ENCODE data around the gene TSC22D2.

TSC22D2 gene

GRCh38 chr3:150412561-150413231 is 4.6 kb downstream of the TSC22D2 start:
- DNase-seq = no peak

DNA sequence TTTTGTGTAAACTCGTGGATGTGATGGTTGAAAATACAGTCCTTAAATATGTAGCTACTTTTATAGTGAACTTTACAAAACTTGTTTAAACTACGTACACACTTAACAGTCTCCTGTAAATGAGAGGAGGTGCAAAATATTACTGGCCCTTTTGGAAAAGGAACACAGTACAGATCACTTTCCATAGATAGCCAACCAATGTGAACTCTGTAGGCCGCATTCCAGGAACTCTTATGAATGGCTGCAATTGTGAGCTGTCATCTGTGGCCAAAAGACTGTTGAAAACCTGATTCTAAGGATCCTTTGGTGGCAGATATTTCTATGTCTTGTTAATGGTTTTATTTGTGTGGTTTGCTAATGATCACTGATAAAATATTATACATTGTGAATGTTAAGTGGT is 6.2 kb downstream of the TSC22D2 start:
- DNase-seq = no peak

GRCh38 chr3:150414959-150415358 is 6.9 kb downstream of the TSC22D2 start:
- DNase-seq = no peak

DNA sequence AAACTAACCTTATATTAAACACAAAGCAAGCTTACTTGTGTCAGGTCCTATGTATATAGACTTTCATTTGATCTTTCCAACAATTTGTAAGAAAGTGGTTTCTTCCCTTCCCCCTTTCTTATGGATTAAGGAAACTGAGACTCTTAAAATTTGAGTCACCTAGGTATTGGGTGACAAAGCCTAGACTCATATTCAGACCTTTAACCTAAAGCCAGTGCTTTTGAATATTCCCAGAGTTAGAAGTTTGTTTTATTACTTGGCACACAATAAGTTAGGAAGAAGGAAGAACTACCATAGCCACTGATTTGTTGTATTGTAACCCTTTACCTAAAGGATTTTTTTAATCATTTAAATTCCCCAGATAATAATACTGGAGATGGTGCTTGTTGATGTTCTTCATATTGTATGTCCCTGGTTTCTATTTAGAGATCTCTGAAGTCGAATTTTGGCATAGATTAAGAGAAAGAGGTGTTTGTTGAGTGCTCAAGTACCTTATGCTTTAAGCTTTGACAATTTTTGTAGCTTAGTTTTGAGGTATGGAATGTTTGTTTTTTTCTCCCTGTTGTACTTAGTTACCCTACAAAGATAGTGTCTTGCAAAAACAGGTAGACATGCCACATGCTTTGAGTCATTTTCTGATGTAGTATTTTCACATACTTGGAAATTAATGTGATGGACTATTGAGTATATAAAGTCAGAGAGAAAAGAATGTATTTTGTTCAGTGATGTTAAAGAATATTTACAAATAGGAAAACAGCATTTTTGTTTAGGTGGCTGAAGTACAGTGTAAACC is 11.2 kb downstream of the TSC22D2 start:
- no peak for DNase-seq

- DNase-seq = no peak
Measured at GRCh38 chr3:150419959-150420358, 11.9 kb downstream of the TSC22D2 start.

- DNase-seq = no peak
Measured at GRCh38 chr3:150421256-150421655, 13.2 kb downstream of the TSC22D2 start.

DNA sequence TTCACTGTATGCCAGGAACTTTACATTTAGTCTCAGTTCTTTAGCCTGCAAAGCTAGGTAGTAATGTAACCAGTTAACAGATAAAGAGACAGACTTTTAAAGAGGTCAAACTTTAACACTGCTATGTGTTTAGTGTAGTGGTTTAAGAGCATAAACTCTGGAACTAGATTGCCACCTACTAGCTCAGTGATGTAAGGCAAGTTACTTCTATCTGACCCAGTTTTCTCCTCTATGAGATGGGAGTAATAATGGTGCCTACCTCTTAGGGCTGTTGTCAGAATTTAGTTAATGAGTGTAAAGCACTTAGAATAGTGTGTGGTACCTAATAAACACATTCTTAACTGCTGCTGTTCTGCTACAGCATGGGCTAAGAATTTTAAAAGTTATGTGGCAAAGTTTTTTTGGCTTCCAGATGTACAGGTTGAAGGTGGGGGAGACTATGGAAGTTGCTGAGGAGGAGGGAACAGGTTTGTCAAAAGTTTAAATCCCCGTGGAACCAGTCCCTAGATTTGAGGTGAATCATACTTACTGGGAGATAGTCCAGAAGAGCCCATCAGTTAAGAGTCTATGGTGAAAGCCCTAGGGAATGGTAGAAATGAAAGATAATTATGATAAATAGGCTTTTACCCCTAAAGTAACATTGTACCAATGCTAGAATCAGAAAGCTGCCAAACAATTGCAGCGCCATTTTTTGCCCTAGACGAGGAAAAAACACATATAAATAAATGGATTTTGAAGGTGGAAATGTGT is 13.9 kb downstream of the TSC22D2 start:
- DNase-seq = no peak

- no peak for DNase-seq
Measured at GRCh38 chr3:150422907-150423306, 14.8 kb downstream of the TSC22D2 start.

GRCh38 chr3:150423761-150424160 is 15.7 kb downstream of the TSC22D2 start:
- no peak for DNase-seq

DNA sequence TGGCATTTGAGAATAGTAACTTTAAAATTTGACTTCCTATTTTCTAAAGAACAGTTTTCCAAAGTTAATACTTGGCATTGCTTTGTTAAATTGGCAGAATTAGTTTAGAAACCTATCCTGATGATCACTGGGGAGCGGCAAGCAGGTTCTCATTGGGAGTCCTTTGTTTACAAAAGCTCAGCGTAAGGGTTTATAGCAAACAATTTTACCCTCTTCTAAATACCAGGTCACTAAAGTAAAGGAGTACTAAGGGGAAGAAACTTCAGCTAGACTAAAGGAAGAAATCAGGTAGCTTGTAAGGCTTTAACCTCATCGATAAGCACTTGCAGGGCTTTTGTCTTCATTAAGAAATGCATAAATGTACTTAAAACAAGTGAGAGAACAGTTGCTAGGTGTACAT is 18.2 kb downstream of the TSC22D2 start:
- DNase-seq = no peak

GRCh38 chr3:150428562-150428961 is 20.5 kb downstream of the TSC22D2 start:
- no peak for DNase-seq

GRCh38 chr3:150429767-150430671 is 21.9 kb downstream of the TSC22D2 start:
- DNase-seq = no peak

DNA sequence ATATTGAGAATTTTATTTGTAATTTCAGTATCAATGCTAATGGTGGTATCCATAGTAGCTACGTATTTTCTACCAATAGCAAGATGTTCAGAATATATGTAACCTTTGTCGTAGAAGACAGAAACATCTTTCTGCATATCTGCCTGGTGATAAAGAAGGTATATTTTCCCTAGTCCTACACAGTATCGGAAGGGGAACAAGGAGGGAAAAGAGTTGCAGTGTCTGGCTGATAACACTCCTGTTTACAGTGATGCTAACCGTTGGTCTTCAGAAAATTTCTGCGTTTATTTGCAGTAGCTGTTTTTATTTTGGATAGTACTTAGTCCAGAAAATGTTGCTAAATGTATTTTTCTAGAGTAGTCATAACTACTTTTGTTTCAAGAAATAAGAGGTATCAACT is 25.2 kb downstream of the TSC22D2 start:
- no peak for DNase-seq

- DNase-seq = no peak
Measured at GRCh38 chr3:150434234-150434633, 26.1 kb downstream of the TSC22D2 start.

GRCh38 chr3:150436161-150436560 is 28.1 kb downstream of the TSC22D2 start:
- DNase-seq = no peak

GRCh38 chr3:150439657-150440056 is 31.6 kb downstream of the TSC22D2 start:
- no peak for DNase-seq

DNA sequence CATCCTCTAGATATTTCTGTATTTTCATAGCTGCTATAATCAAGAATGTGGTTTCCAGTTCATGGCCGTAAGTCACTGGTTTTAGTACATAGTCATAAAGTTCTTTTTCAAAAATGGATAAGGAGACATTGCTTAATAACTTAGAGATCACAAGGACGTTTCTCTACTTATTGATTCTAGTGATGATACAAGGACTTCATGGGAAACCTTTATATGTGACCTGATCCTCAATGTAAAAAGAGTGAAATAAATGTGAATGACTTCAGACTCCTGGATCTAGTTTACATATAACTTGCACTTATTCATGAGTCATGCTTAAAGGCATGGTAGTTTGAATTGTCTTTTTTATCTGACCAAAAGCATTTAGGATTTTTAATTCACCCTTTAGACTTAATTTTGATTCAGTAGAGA is 35.2 kb downstream of the TSC22D2 start:
- no peak for DNase-seq

GRCh38 chr3:150444371-150444770 is 36.3 kb downstream of the TSC22D2 start:
- DNase-seq = no peak

- no peak for DNase-seq
Measured at GRCh38 chr3:150446470-150446977, 38.4 kb downstream of the TSC22D2 start.

- DNase-seq = no peak
Measured at GRCh38 chr3:150447084-150447483, 39.0 kb downstream of the TSC22D2 start.

GRCh38 chr3:150447631-150448465 is 39.8 kb downstream of the TSC22D2 start:
- no peak for DNase-seq
